Measurements from ENCODE around the gene TRIM33. TPM values are rescaled to one million over a fixed set of nuclear protein-coding genes. Genes with fewer than 3 reads are reported as not detected.
"Not testable (repeated sequence)": the region's sequence is repeated elsewhere in the genome, so short reads cannot be mapped to it uniquely, and the experiment has no call there.

Gene TRIM33
- total RNA-seq, 1 experiment from 2014 or later = 28.7 TPM

- no TSS peak for BruUV-seq (replicated peaks)
- H3K36me3 Mint-ChIP-seq (ENCODE audit: insufficient read depth, unreplicated experiment) = peaks cover 46% of the 10 kb centered on the region
- intact Hi-C loops (cut with micrococcal nuclease; ENCODE audit: unreplicated experiment) = no loop called here
- H3K27me3 Mint-ChIP-seq (ENCODE audit: insufficient read depth, unreplicated experiment) = no peaks in the 10 kb centered on the region
- Histone ChIP-seq H3K9me3 (no peaks in the 10 kb centered on the region), H3K4me1 (no peaks in the 10 kb centered on the region), H3K36me3 (ENCODE audit: control insufficient read depth, insufficient read depth, low read length) (no peaks in the 10 kb centered on the region; the same call in 1 of the 2 replicates), H3K4me3 (ENCODE audit: low read depth, low read length) (no peak overlapping the region), H3K27me3 (replicated peaks; ENCODE audit: control insufficient read depth, insufficient read depth, low read length) (no peaks in the 10 kb centered on the region)
- no peak for DNase-seq
- no peak overlapping the region for H3K4me3 Mint-ChIP-seq (ENCODE audit: unreplicated experiment)
- no peaks in the 10 kb centered on the region for H3K9me3 Mint-ChIP-seq (ENCODE audit: unreplicated experiment)
- TF ChIP-seq CTCF (IDR thresholded peaks at IDR 0.05; ENCODE audit: insufficient read depth in 1 of 2, low read depth in 1 of 2, low read length in 1 of 2, severe bottlenecking in 1 of 2, unreplicated experiment in 1 of 2) = no peak
- ChIA-PET CTCF (no interaction called here), POLR2A (no interaction called here)
- no peaks in the 10 kb centered on the region for H3K4me1 Mint-ChIP-seq (ENCODE audit: low read depth, unreplicated experiment)
- H3K27ac Mint-ChIP-seq (ENCODE audit: unreplicated experiment) = no peak overlapping the region
These were observed 87.5 kb downstream of the TRIM33 start for GRCh38 chr1:114423455-114423854.

GRCh38 chr1:114418948-114419347 lies 92.1 kb downstream of the TRIM33 start:
- H3K4me1 Mint-ChIP-seq (ENCODE audit: low read depth, unreplicated experiment); BruUV-seq (replicated peaks); H3K27me3 Mint-ChIP-seq (ENCODE audit: insufficient read depth, unreplicated experiment); H3K9me3 ChIP-seq; DNase-seq; H3K27me3 ChIP-seq (replicated peaks; ENCODE audit: control insufficient read depth, insufficient read depth, low read length); H3K4me3 ChIP-seq (ENCODE audit: low read depth, low read length); CTCF ChIA-PET; intact Hi-C loops (cut with micrococcal nuclease; ENCODE audit: unreplicated experiment); H3K4me3 Mint-ChIP-seq (ENCODE audit: unreplicated experiment); H3K27ac Mint-ChIP-seq (ENCODE audit: unreplicated experiment); H3K36me3 ChIP-seq (ENCODE audit: control insufficient read depth, insufficient read depth, low read length); H3K4me1 ChIP-seq; POLR2A ChIA-PET; H3K9me3 Mint-ChIP-seq (ENCODE audit: unreplicated experiment): not testable (repeated sequence)
- peaks cover 42% of the 10 kb centered on the region for H3K36me3 Mint-ChIP-seq (ENCODE audit: insufficient read depth, unreplicated experiment)

- no TSS peak for BruUV-seq (replicated peaks)
- Mint-ChIP-seq H3K36me3 (ENCODE audit: insufficient read depth, unreplicated experiment) (peaks cover 25% of the 10 kb centered on the region), H3K4me3 (ENCODE audit: unreplicated experiment) (no peak overlapping the region), H3K27me3 (ENCODE audit: insufficient read depth, unreplicated experiment) (no peaks in the 10 kb centered on the region), H3K27ac (ENCODE audit: unreplicated experiment) (no peak overlapping the region), H3K9me3 (ENCODE audit: unreplicated experiment) (no peaks in the 10 kb centered on the region), H3K4me1 (ENCODE audit: low read depth, unreplicated experiment) (no peaks in the 10 kb centered on the region)
- Histone ChIP-seq H3K4me1 (no peaks in the 10 kb centered on the region), H3K9me3 (no peaks in the 10 kb centered on the region), H3K36me3 (ENCODE audit: control insufficient read depth, insufficient read depth, low read length) (no peaks in the 10 kb centered on the region), H3K4me3 (ENCODE audit: low read depth, low read length) (no peak overlapping the region), H3K27me3 (replicated peaks; ENCODE audit: control insufficient read depth, insufficient read depth, low read length) (no peaks in the 10 kb centered on the region)
- DNase-seq = no peak
- ChIA-PET POLR2A (no interaction called here), CTCF (interaction anchor here (0.7 kb wide), 1 partner anchor 328 kb away, joined by 4 read pairs; no protein-coding TSS in a partner anchor)
- intact Hi-C loops (cut with micrococcal nuclease; ENCODE audit: unreplicated experiment) = no loop called here
- no peak for TF ChIP-seq CTCF (IDR thresholded peaks at IDR 0.05; ENCODE audit: insufficient read depth in 1 of 2, low read depth in 1 of 2, low read length in 1 of 2, severe bottlenecking in 1 of 2, unreplicated experiment in 1 of 2)
These were observed 113.4 kb downstream of the TRIM33 start for GRCh38 chr1:114397601-114398000.

GRCh38 chr1:114395863-114396262 lies 115.1 kb downstream of the TRIM33 start:
- POLR2A ChIA-PET = no interaction called here

More at GRCh38 chr1:114395863-114396262, 115.1 kb downstream of the TRIM33 start:
- Mint-ChIP-seq H3K36me3 (ENCODE audit: insufficient read depth, unreplicated experiment) (peaks cover 30% of the 10 kb centered on the region), H3K4me3 (ENCODE audit: unreplicated experiment) (no peak overlapping the region), H3K4me1 (ENCODE audit: low read depth, unreplicated experiment) (no peaks in the 10 kb centered on the region), H3K27me3 (ENCODE audit: insufficient read depth, unreplicated experiment) (no peaks in the 10 kb centered on the region), H3K9me3 (ENCODE audit: unreplicated experiment) (no peaks in the 10 kb centered on the region), H3K27ac (ENCODE audit: unreplicated experiment) (no peak overlapping the region)
- no peaks in the 10 kb centered on the region for H3K36me3 ChIP-seq (ENCODE audit: control insufficient read depth, insufficient read depth, low read length)
- CTCF ChIA-PET = no interaction called here
- DNase-seq = no peak
- BruUV-seq (replicated peaks) = no TSS peak
- no peak overlapping the region for H3K4me3 ChIP-seq (ENCODE audit: low read depth, low read length)
- intact Hi-C loops (cut with micrococcal nuclease; ENCODE audit: unreplicated experiment) = no loop called here
- no peaks in the 10 kb centered on the region for H3K9me3 ChIP-seq
- TF ChIP-seq CTCF (IDR thresholded peaks at IDR 0.05; ENCODE audit: insufficient read depth in 1 of 2, low read depth in 1 of 2, low read length in 1 of 2, severe bottlenecking in 1 of 2, unreplicated experiment in 1 of 2) = no peak
- H3K27me3 ChIP-seq (replicated peaks; ENCODE audit: control insufficient read depth, insufficient read depth, low read length) = no peaks in the 10 kb centered on the region
- H3K4me1 ChIP-seq = no peaks in the 10 kb centered on the region
